Stimulated activated CD4-positive, alpha-beta T cell treated with anti-CD3 and anti-CD28 coated beads, TNF-alpha, amount 100 ng/mL, for 1 hour (primary cell): Measurements from ENCODE around the gene NEUROG1.

ENCODE experiments used
- DNase-seq, 3 donors: peaks; one replicate each; pipeline ENCODE4 v3.0.0-alpha.2; 2020; ENCODE audit warnings: low read depth in 3 of 3, low spot score in 1 of 3

NEUROG1 gene, protein sequence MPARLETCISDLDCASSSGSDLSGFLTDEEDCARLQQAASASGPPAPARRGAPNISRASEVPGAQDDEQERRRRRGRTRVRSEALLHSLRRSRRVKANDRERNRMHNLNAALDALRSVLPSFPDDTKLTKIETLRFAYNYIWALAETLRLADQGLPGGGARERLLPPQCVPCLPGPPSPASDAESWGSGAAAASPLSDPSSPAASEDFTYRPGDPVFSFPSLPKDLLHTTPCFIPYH

GRCh38 chr5:135535820-135536801 lies at the start of gene NEUROG1:
Gene NEUROG1, minus strand, starts transcription at chr5:135535964. Its CDS starts 274 bp downstream, at chr5:135535690.
- DNase-seq = no peak

- DNase-seq = no peak
These were observed 49.2 kb upstream of the NEUROG1 start for GRCh38 chr5:135584918-135585317.

- DNase-seq = no peak
These were observed 48.5 kb upstream of the NEUROG1 start for GRCh38 chr5:135584276-135584675.

GRCh38 chr5:135582099-135582781 lies 46.5 kb upstream of the NEUROG1 start:
- no peak for DNase-seq

- DNase-seq = no peak
These were observed 43.0 kb upstream of the NEUROG1 start, which contains the start of gene CXCL14 for GRCh38 chr5:135578685-135579341. Gene CXCL14, minus strand, starts transcription at chr5:135578991. Its CDS starts 213 bp downstream, at chr5:135578778.

DNA sequence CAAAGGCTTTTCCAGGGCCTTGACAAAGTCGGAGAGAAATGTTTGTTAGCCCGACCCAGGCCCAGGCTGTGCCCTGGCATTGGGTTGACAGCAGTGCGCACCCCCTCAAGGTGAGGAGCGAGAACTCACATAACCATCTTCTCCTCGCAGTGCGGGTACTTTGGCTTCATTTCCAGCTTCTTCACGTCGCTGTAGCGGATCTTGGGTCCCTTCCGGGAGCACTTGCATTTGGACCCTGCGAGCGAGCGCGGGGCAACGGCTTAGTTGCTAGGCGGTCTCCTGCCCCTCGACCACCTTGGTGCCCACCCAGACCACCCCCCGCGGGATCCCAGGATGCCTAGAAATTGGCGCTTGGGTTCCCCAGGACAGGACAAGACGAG lies 42.5 kb upstream of the NEUROG1 start:
- DNase-seq = no peak

GRCh38 chr5:135577421-135577820 lies 41.7 kb upstream of the NEUROG1 start:
- no peak for DNase-seq

- DNase-seq = no peak
These were observed 40.4 kb upstream of the NEUROG1 start for GRCh38 chr5:135576075-135576599.

DNA sequence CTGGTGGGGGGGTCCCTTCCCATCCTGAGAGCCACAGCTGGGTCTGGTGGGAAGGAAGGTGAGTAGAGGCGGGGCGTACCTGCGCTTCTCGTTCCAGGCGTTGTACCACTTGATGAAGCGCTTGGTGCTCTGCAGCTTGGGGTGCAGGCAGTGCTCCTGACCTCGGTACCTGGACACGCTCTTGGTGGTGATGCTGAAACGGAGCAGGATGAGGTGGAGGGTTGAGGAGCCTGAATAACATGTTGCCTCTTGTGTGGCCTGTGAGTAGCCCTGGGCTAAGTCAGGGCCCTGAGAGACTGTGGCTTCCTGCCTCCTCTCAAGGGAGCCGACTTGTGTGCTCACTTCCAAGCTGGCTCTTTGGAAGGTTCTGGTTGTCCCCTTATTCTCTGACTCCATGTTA lies 38.7 kb upstream of the NEUROG1 start:
- no peak for DNase-seq

DNA sequence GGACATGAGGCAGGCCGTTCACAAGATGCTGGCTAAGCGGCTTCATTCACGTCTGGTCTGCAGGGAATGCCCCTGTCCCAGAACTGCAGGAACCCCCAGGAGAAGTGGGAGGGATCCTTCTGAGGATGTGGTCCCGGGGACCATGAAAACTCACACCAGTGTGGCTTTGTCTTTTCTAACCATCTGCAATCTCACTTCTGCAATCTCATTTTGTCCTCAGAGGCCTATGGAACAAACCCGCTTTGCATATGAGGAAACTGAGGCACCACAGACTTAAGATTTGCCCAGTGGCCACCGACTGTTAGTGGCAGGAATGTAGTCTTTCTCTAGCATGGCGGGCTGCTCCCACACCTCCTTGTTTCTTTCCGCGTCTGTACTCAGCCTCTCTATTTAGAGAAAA lies 36.1 kb upstream of the NEUROG1 start:
- no peak for DNase-seq

GRCh38 chr5:135571066-135571609 lies 35.4 kb upstream of the NEUROG1 start:
- no peak for DNase-seq

GRCh38 chr5:135570453-135570764 lies 34.6 kb upstream of the NEUROG1 start:
- no peak for DNase-seq

DNA sequence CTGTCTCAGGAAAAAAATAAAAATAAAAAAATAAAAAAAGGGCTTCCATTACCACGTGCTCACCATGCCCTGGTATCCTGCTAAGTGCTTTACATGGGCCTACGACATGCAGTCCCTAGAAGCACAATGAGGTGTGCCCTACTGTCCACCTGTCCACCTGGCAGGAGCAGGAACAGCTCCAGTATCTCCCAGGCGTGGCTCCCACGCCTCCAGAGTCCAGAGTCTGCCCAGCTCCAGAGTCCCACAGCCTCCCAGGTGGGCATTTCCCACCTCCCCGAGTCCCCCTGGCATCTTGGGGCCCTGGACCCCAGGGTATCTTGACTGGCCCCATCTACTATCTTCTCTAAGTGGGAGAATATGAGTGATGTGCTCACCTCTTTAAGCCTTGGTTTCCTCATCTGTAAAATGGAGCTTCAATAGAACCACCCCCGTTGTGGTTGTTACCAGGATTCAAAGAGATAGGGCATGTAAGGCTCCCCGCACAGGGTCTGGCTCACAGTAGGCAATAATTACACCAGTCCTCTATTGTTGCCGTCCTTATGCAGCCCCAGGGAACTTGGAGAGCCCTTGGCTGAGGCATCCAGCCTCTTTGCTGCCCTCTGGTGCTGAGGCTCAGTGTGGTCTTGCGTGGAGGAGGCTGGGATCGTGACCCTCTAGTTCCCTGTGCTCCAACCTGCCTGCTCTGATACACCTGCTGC lies 34.1 kb upstream of the NEUROG1 start:
- no peak for DNase-seq

- no peak for DNase-seq
These were observed 33.2 kb upstream of the NEUROG1 start for GRCh38 chr5:135568923-135569360.

DNA sequence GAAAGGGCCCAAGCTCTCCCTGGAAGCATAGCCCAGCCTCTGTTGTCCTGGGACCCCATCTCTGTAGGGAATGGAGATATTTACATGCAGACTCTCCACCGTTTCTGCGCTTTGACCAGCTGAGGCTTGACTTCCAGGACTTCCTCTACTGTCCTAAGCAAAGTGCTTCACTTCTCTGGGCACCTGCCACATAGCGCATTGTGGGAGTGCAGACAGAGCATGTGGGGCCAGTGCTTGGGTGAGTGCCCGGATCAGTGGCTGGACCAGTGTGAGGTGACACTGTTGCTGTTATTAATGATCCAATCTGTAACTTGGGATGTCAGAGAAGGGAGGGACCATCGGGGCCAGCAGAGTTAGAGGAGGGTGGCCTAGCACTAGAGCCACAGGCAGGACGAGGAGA lies 32.5 kb upstream of the NEUROG1 start:
- no peak for DNase-seq

DNA sequence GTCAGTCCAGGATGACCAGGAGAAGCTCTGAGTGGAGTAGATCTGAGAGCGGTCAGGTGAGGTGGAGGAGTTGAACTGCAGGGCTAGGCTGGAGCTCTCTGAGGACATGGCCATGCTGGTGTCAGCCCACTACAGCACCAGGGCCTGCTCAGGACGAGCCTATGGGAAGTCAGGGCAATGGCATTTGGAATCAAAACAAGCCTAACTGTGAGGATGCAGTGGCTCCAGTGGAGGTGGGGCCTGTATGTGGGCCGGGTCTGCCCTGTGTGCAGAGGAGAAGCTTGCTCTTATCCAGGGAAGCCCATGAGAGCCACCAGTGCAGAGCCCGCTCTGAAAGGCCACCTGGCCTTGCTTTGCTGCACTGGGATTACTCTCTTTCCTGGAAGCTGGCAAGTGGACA lies 31.9 kb upstream of the NEUROG1 start:
- DNase-seq = no peak

GRCh38 chr5:135566422-135567400 lies 30.9 kb upstream of the NEUROG1 start:
- DNase-seq = no peak

- DNase-seq = peak; percentile 10 to 66 (median 22)
These were observed 30.1 kb upstream of the NEUROG1 start for GRCh38 chr5:135565725-135566421.
